ENCODE measurements around the gene GIT2.

Gene GIT2

DNA sequence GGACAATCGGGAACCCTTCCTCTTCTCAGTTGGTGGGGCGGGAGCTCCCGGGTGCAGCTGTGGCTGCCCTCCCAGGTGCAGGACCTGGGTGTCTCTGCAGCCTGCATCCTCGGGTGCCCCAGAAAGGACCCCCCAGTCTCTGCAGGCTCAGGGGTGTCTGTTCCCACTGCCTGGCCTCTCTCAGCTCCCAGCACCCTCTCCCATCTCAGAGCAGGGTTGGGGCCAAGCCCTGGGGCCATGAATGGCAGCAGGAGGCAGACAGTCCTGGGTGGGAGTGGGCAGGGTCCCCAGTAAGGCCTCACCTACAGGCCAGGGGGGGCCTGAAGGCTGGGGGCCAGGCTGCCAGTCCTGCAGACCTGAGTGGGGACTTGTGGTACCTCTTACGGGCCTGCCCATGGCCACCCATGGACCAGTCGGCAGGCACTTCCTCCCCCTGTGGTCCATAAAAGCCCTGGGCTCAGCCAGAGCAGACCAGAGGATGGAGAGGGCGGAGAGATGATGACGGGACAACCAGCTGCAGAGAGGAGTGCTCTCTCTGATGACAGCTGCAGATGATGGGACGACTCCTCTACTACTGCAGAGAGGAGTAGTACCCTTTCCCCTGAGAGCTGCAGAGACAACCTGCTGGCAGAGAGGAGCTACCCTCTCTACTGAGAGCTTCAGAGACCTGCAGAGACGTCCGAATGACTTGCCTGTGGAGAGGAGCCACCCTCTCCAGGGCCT is 69.5 kb downstream of the GIT2 start:
- DNase-seq, result no peak
- Histone ChIP-seq H3K4me3 (ENCODE audit: insufficient read depth, low read depth, low read length, poor library complexity, severe bottlenecking) (no peak overlapping the region), H3K27ac (ENCODE audit: insufficient read depth, low read length, poor library complexity, severe bottlenecking) (no peak overlapping the region), H3K27me3 (replicated peaks; ENCODE audit: control insufficient read depth, insufficient read depth, low read length, poor library complexity, severe bottlenecking) (no peaks in the 10 kb centered on the region), H3K36me3 (ENCODE audit: control insufficient read depth, insufficient read depth, low read length) (peaks cover 20% of the 10 kb centered on the region), H3K9me3 (ENCODE audit: control insufficient read depth, low read length) (no peaks in the 10 kb centered on the region), H3K4me1 (ENCODE audit: control insufficient read depth, insufficient read depth, low read length, poor library complexity, severe bottlenecking) (no peaks in the 10 kb centered on the region)

DNA sequence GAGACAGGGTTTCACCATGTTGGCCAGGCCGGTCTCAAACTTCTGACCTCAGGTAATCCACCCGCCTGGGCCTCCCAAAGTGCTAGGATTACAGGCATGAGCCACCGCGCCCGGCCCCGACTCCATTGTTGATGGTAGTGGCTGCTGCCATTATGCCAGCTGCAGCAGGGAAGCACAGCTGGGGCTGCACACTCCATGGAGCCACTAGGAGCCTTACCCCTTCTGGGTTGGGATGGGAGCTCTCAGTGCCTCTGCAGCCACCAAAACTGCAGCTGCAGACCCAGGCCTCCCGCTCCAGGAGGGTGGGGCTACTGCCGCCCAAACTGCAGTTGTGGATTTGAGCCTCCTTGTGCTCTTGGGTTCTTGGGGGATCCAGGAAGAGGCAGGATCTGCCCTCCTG is 70.2 kb downstream of the GIT2 start:
- no peaks in the 10 kb centered on the region for H3K27me3 ChIP-seq (replicated peaks; ENCODE audit: control insufficient read depth, insufficient read depth, low read length, poor library complexity, severe bottlenecking)
- no peak for DNase-seq
- H3K4me3 ChIP-seq (ENCODE audit: insufficient read depth, low read depth, low read length, poor library complexity, severe bottlenecking), result no peak overlapping the region
- no peaks in the 10 kb centered on the region for H3K4me1 ChIP-seq (ENCODE audit: control insufficient read depth, insufficient read depth, low read length, poor library complexity, severe bottlenecking)
- H3K36me3 ChIP-seq (ENCODE audit: control insufficient read depth, insufficient read depth, low read length), result peaks cover 15% of the 10 kb centered on the region
- no peak overlapping the region for H3K27ac ChIP-seq (ENCODE audit: insufficient read depth, low read length, poor library complexity, severe bottlenecking)
- H3K9me3 ChIP-seq (ENCODE audit: control insufficient read depth, low read length), result no peaks in the 10 kb centered on the region

DNA sequence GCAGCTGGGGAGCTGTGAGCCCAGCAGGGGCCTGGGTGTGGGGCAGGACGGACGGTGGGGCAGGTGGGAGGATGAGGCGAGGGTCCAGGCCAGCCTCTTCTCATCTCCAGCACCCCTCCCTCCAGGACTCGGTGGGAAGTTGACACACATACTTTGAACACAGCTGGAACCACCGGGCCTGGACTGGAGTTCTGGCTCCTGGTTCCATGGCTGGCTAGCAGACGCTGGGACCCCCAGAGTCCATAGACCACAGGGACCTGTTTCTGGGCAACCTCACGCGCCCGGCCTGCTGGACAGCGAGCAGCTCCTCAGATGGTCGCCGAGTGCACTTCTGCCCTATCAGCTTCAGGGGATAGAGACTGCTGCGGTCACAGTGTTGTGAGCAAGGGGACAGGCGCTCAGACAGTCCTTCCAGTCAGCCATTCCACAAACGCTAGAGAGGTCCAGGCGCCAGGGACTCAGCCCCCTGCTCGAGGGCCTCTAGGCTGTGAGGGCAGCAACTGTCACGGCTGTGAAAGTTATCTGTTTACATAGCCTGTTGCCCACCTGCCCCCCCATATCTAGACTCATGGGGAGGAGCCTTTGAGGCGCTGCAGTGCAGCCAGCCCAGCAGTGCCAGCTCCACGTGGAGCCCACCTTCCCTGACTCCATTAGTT is 70.9 kb downstream of the GIT2 start:
- Histone ChIP-seq H3K27ac (ENCODE audit: insufficient read depth, low read length, poor library complexity, severe bottlenecking) (no peak overlapping the region), H3K27me3 (replicated peaks; ENCODE audit: control insufficient read depth, insufficient read depth, low read length, poor library complexity, severe bottlenecking) (no peaks in the 10 kb centered on the region), H3K4me1 (ENCODE audit: control insufficient read depth, insufficient read depth, low read length, poor library complexity, severe bottlenecking) (no peaks in the 10 kb centered on the region), H3K36me3 (ENCODE audit: control insufficient read depth, insufficient read depth, low read length) (peaks cover 14% of the 10 kb centered on the region), H3K4me3 (ENCODE audit: insufficient read depth, low read depth, low read length, poor library complexity, severe bottlenecking) (no peak overlapping the region), H3K9me3 (ENCODE audit: control insufficient read depth, low read length) (no peaks in the 10 kb centered on the region)
- DNase-seq, result no peak

DNA sequence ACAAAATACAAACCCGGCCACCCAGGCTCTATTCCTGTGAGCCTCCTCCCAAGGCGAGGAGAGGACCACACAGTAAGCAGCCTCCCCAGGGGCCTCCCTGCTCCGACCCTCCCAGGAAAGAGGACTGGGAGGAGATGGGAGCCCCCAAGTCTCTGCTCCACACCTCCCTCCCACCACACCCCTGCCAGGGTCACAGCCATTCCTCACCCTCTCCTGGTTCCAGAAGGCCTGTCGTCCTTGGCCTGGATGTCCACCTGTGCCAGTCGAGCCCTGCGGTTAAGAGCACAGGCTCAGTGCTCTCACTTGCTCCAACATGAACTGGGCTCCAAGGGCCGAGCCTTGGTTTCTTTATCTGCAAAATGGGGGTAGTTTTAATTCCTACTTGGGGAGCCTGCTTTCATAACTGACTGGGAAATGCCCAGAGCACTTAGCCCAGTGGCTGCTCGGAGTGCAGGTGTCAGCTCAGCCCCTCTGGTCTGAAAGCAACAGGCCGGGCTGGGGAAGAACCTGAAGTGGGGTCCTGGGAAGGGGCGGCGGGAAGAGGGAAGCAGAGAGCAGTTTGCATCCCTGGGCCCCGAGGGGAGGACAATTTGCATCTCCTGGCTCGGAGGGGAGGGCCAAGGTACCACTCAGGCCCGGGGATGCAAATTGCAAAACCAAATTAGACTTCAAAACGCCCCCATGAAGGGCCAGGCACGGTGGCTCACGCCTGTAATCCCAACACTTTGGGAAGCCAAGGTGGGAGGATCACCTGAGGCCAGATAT is 72.5 kb downstream of the GIT2 start:
- no peak for DNase-seq
- H3K27ac ChIP-seq (ENCODE audit: insufficient read depth, low read length, poor library complexity, severe bottlenecking), result no peak overlapping the region
- H3K36me3 ChIP-seq (ENCODE audit: control insufficient read depth, insufficient read depth, low read length), result peaks cover 15% of the 10 kb centered on the region
- H3K27me3 ChIP-seq (replicated peaks; ENCODE audit: control insufficient read depth, insufficient read depth, low read length, poor library complexity, severe bottlenecking), result no peaks in the 10 kb centered on the region
- no peaks in the 10 kb centered on the region for H3K9me3 ChIP-seq (ENCODE audit: control insufficient read depth, low read length)
- H3K4me3 ChIP-seq (ENCODE audit: insufficient read depth, low read depth, low read length, poor library complexity, severe bottlenecking), result no peak overlapping the region
- H3K4me1 ChIP-seq (ENCODE audit: control insufficient read depth, insufficient read depth, low read length, poor library complexity, severe bottlenecking), result no peaks in the 10 kb centered on the region

DNA sequence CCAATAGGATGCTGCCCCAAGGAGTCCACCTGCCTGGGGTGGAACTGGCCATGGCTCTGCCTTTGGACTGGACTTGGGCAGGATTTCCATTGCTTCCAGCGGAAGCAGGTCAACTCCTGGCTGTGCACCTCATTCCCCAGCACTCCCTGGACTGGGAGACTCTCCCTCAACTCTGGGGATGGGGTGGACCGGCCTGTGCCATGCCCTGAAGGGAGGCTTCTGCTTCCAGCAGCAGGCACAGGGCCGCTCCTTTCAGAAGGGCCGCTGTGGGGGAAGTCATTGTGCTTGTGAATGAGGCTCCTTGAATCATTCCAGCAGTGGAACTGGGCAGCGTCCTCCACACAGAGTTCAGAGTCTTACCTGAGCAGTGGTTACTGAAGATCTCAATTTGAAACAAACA is 73.1 kb downstream of the GIT2 start:
- H3K4me1 ChIP-seq (ENCODE audit: control insufficient read depth, insufficient read depth, low read length, poor library complexity, severe bottlenecking), result no peaks in the 10 kb centered on the region
- H3K27ac ChIP-seq (ENCODE audit: insufficient read depth, low read length, poor library complexity, severe bottlenecking), result no peak overlapping the region
- DNase-seq, result no peak
- H3K36me3 ChIP-seq (ENCODE audit: control insufficient read depth, insufficient read depth, low read length), result peaks cover 17% of the 10 kb centered on the region
- no peaks in the 10 kb centered on the region for H3K27me3 ChIP-seq (replicated peaks; ENCODE audit: control insufficient read depth, insufficient read depth, low read length, poor library complexity, severe bottlenecking)
- H3K9me3 ChIP-seq (ENCODE audit: control insufficient read depth, low read length), result no peaks in the 10 kb centered on the region
- H3K4me3 ChIP-seq (ENCODE audit: insufficient read depth, low read depth, low read length, poor library complexity, severe bottlenecking), result no peak overlapping the region

DNA sequence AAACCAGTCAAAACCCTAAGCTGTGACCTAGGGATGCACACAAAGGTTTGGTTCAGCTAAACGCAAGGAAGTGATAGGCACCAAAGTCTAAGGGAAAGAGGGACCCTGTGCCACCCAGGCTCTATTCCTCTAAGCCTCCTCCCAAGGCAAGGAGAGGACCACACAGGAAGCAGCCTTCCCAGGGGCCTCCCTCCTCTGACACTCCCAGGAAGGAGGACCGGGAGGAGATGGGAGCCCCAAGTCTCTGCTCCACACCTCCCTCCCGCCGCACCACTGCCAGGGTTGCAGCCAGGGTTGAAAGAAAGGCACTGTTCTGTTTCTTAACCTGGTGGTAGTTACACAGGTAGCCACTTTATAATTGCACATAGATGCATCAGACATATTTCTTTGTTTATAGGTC is 74.2 kb downstream of the GIT2 start:
- H3K36me3 ChIP-seq (ENCODE audit: control insufficient read depth, insufficient read depth, low read length), result peaks cover 28% of the 10 kb centered on the region

DNA sequence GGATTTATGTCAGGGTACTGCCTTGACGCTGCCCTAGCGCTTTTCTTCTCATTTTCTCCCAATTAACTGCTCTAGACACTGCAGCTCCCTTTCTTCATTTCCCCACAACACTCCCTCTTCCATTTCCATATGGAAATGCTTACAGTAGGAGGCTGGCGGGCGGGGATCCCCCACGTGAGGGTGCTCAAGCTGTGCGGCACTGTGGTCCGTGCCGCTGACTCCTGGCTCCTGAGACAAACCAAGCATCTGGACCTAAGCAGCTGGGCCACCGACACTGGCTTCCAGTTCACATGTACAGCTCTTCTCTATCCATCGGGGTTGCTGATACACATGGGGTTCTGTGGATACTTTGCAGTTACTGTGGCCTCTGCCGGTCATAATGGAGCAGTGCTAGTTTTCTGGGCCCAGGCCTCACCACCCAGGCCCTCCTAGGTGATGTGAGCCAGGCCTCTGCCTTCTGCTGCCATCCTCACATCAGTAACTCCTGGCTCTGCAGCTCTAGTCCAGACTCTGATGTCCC is 75.8 kb downstream of the GIT2 start:
- no peak overlapping the region for H3K27ac ChIP-seq (ENCODE audit: insufficient read depth, low read length, poor library complexity, severe bottlenecking)
- H3K4me3 ChIP-seq (ENCODE audit: insufficient read depth, low read depth, low read length, poor library complexity, severe bottlenecking), result no peak overlapping the region
- H3K9me3 ChIP-seq (ENCODE audit: control insufficient read depth, low read length), result no peaks in the 10 kb centered on the region
- DNase-seq, result no peak
- H3K4me1 ChIP-seq (ENCODE audit: control insufficient read depth, insufficient read depth, low read length, poor library complexity, severe bottlenecking), result no peaks in the 10 kb centered on the region
- peaks cover 44% of the 10 kb centered on the region for H3K36me3 ChIP-seq (ENCODE audit: control insufficient read depth, insufficient read depth, low read length)
- H3K27me3 ChIP-seq (replicated peaks; ENCODE audit: control insufficient read depth, insufficient read depth, low read length, poor library complexity, severe bottlenecking), result no peaks in the 10 kb centered on the region

More for the DNA sequence above, 74.2 kb downstream of the GIT2 start:
- no peaks in the 10 kb centered on the region for H3K9me3 ChIP-seq (ENCODE audit: control insufficient read depth, low read length)
- no peak overlapping the region for H3K27ac ChIP-seq (ENCODE audit: insufficient read depth, low read length, poor library complexity, severe bottlenecking)
- no peak for DNase-seq
- H3K4me3 ChIP-seq (ENCODE audit: insufficient read depth, low read depth, low read length, poor library complexity, severe bottlenecking), result no peak overlapping the region
- no peaks in the 10 kb centered on the region for H3K27me3 ChIP-seq (replicated peaks; ENCODE audit: control insufficient read depth, insufficient read depth, low read length, poor library complexity, severe bottlenecking)
- no peaks in the 10 kb centered on the region for H3K4me1 ChIP-seq (ENCODE audit: control insufficient read depth, insufficient read depth, low read length, poor library complexity, severe bottlenecking)

DNA sequence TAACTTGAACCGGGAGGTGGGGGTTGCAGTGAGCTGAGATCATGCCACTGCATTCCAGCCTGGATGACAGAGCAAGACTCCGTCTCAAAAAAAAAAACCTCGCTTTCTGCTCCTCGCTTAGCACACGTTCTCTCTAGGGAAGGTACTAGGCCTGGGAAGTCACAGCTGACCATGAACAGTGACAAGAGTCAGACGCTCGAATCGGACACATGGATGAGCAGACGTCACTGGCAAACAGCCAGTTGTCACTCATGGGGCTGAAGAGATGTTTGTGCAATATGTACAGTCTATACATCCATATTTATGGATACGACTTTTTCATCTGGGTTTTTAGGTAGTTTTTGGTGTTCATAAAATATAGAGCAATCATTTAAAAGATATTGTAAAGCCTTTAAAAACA is 76.7 kb downstream of the GIT2 start:
- no peaks in the 10 kb centered on the region for H3K9me3 ChIP-seq (ENCODE audit: control insufficient read depth, low read length)
- no peak overlapping the region for H3K4me3 ChIP-seq (ENCODE audit: insufficient read depth, low read depth, low read length, poor library complexity, severe bottlenecking)
- no peaks in the 10 kb centered on the region for H3K4me1 ChIP-seq (ENCODE audit: control insufficient read depth, insufficient read depth, low read length, poor library complexity, severe bottlenecking)
- no peak overlapping the region for H3K27ac ChIP-seq (ENCODE audit: insufficient read depth, low read length, poor library complexity, severe bottlenecking)
- H3K27me3 ChIP-seq (replicated peaks; ENCODE audit: control insufficient read depth, insufficient read depth, low read length, poor library complexity, severe bottlenecking), result no peaks in the 10 kb centered on the region
- DNase-seq, result no peak
- peaks cover 49% of the 10 kb centered on the region for H3K36me3 ChIP-seq (ENCODE audit: control insufficient read depth, insufficient read depth, low read length)

DNA sequence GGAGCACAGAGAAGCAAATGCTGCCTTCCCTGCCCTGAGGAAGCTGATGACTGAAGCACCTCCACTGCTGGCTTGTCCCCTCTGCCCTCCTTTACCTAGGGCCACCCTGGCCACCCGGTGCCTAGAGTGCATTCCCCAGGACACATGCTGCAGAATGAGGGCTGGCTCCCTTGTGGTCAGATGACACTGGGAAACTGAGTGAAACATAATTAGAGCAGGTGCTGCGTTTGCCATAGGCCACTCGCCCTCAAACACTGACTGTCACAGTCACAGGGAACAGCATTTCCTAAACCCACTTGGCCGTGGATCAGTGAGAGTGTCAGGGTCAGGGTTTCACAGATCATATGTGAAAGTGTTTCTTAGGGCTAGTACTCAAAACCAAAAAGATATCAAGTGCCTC is 80.1 kb downstream of the GIT2 start:
- Histone ChIP-seq H3K9me3 (ENCODE audit: control insufficient read depth, low read length) (no peaks in the 10 kb centered on the region), H3K27me3 (replicated peaks; ENCODE audit: control insufficient read depth, insufficient read depth, low read length, poor library complexity, severe bottlenecking) (no peaks in the 10 kb centered on the region), H3K4me3 (ENCODE audit: insufficient read depth, low read depth, low read length, poor library complexity, severe bottlenecking) (no peak overlapping the region), H3K27ac (ENCODE audit: insufficient read depth, low read length, poor library complexity, severe bottlenecking) (no peak overlapping the region), H3K4me1 (ENCODE audit: control insufficient read depth, insufficient read depth, low read length, poor library complexity, severe bottlenecking) (no peaks in the 10 kb centered on the region), H3K36me3 (ENCODE audit: control insufficient read depth, insufficient read depth, low read length) (peaks cover 71% of the 10 kb centered on the region)
- DNase-seq, result no peak

Data from effector memory CD4-positive, alpha-beta T cell (primary cell).